OCI-M1 (cell line): ENCODE results near the gene TTC3.
A peak's percentile ranks its signal among the peaks of the same experiment; 100 is the strongest.

Experiments used
- DNase-seq: peaks from one replicate; lab custom pipeline; 2025; lab: John Stamatoyannopoulos, UW

TTC3 gene

GRCh38 chr21:37061926-37062592, 11.0 kb upstream of the TTC3 start:
- no peak for DNase-seq

- DNase-seq: no peak
Measured at GRCh38 chr21:37062593-37062935, 10.5 kb upstream of the TTC3 start.

- no peak for DNase-seq
Measured at GRCh38 chr21:37063433-37063832, 9.6 kb upstream of the TTC3 start.

- no peak for DNase-seq
Measured at GRCh38 chr21:37064841-37065240, 8.2 kb upstream of the TTC3 start.

GRCh38 chr21:37065561-37066177, 7.4 kb upstream of the TTC3 start:
- no peak for DNase-seq

- peak; percentile 71 for DNase-seq
Measured at GRCh38 chr21:37071561-37072273, 1.3 kb upstream of the TTC3 start.

- DNase-seq: peak; percentile 85
Measured at GRCh38 chr21:37072274-37072987, 623 bp upstream of the TTC3 start.

GRCh38 chr21:37073417-37074196, 553 bp downstream of the TTC3 start:
- peak; percentile 75 for DNase-seq

- DNase-seq: no peak
Measured at GRCh38 chr21:37074197-37074510, 1.1 kb downstream of the TTC3 start.

- DNase-seq: no peak
Measured at GRCh38 chr21:37074546-37074945, 1.5 kb downstream of the TTC3 start.

- DNase-seq: no peak
Measured at GRCh38 chr21:37075214-37075770, 2.2 kb downstream of the TTC3 start.

- no peak for DNase-seq
Measured at GRCh38 chr21:37076087-37076850, 3.2 kb downstream of the TTC3 start.

- no peak for DNase-seq
Measured at GRCh38 chr21:37077403-37077802, 4.3 kb downstream of the TTC3 start.

- peak; percentile 90 for DNase-seq
Measured at GRCh38 chr21:37079211-37079824, 6.3 kb downstream of the TTC3 start.

- no peak for DNase-seq
Measured at GRCh38 chr21:37082375-37082774, 9.3 kb downstream of the TTC3 start.

- peak; percentile 54 for DNase-seq
Measured at GRCh38 chr21:37082856-37083528, 9.9 kb downstream of the TTC3 start.

- DNase-seq: peak; percentile 53
Measured at GRCh38 chr21:37085726-37086125, 12.7 kb downstream of the TTC3 start.

- DNase-seq: peak; percentile 75
Measured at GRCh38 chr21:37087188-37087587, 14.1 kb downstream of the TTC3 start.

GRCh38 chr21:37088186-37088735, 15.2 kb downstream of the TTC3 start:
- DNase-seq: no peak

- DNase-seq: no peak
Measured at GRCh38 chr21:37093977-37094376, 20.9 kb downstream of the TTC3 start.
